ENCODE results near the gene GNG7.

- no peak for TF ChIP-seq SP1 (IDR thresholded peaks at IDR 0.05)
- no peak for TF ChIP-seq HDGF (IDR thresholded peaks at IDR 0.05; ENCODE audit: borderline replicate concordance)
- no peak for TF ChIP-seq LEF1 (IDR thresholded peaks at IDR 0.05; ENCODE audit: borderline replicate concordance)
- TF ChIP-seq FOXK2 (IDR thresholded peaks at IDR 0.05) = no peak
- no peak for TF ChIP-seq L3MBTL2 (conservative IDR thresholded peaks at IDR 0.05)
- no peak for TF ChIP-seq ARNT (IDR thresholded peaks at IDR 0.05)
- no peak for TF ChIP-seq BHLHE40 (IDR thresholded peaks at IDR 0.05; ENCODE audit: borderline replicate concordance)
- TF ChIP-seq NFRKB (IDR thresholded peaks at IDR 0.05) = no peak
- no peak for TF ChIP-seq PKNOX1 (IDR thresholded peaks at IDR 0.05)
- TF ChIP-seq FOXA1 (IDR thresholded peaks at IDR 0.05) = no peak
- no peak for TF ChIP-seq TARDBP (IDR thresholded peaks at IDR 0.05)
- no peak for TF ChIP-seq SUZ12 (IDR thresholded peaks at IDR 0.05)
Observed at GRCh38 chr19:2553510-2553909, 149.0 kb downstream of the GNG7 start.
